ENCODE results near the gene SLC6A1. TPM values are rescaled to one million over a fixed set of nuclear protein-coding genes. Genes with fewer than 3 reads are reported as not detected.
A peak's percentile ranks its signal among the peaks of the same experiment; 100 is the strongest.

Gene SLC6A1
- total RNA-seq, 1 donor: not detected

- H3K36me3 ChIP-seq (ENCODE audit: insufficient read depth, low read length): no peaks in the 10 kb centered on the region
- H3K79me2 ChIP-seq (ENCODE audit: insufficient read depth, low read length): no peaks in the 10 kb centered on the region
- no peak overlapping the region for H3K4me3 ChIP-seq (ENCODE audit: insufficient read depth, low read length)
- no peak overlapping the region for H2AFZ ChIP-seq (ENCODE audit: low read length)
- no peak for DNase-seq (ENCODE audit: insufficient read length, low spot score, missing footprints)
- H3K27ac ChIP-seq (ENCODE audit: low read depth, low read length): no peak overlapping the region
- H3K4me2 ChIP-seq (ENCODE audit: insufficient read depth, low read length): no peak overlapping the region
- peaks cover 31% of the 10 kb centered on the region for H3K27me3 ChIP-seq (ENCODE audit: insufficient read depth, low read length)
- no peaks in the 10 kb centered on the region for H3K9me3 ChIP-seq (ENCODE audit: low read depth, low read length)
- H4K20me1 ChIP-seq (ENCODE audit: insufficient read depth, low read length): no peaks in the 10 kb centered on the region
- peaks cover 6% of the 10 kb centered on the region for H3K4me1 ChIP-seq (ENCODE audit: insufficient read depth, low read length)
- TF ChIP-seq, protein P1, sequence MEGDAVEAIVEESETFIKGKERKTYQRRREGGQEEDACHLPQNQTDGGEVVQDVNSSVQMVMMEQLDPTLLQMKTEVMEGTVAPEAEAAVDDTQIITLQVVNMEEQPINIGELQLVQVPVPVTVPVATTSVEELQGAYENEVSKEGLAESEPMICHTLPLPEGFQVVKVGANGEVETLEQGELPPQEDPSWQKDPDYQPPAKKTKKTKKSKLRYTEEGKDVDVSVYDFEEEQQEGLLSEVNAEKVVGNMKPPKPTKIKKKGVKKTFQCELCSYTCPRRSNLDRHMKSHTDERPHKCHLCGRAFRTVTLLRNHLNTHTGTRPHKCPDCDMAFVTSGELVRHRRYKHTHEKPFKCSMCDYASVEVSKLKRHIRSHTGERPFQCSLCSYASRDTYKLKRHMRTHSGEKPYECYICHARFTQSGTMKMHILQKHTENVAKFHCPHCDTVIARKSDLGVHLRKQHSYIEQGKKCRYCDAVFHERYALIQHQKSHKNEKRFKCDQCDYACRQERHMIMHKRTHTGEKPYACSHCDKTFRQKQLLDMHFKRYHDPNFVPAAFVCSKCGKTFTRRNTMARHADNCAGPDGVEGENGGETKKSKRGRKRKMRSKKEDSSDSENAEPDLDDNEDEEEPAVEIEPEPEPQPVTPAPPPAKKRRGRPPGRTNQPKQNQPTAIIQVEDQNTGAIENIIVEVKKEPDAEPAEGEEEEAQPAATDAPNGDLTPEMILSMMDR (IDR thresholded peaks at IDR 0.05; ENCODE audit: extremely low read depth, low read depth, low read length): no peak
These were observed 16.8 kb upstream of the SLC6A1 start for GRCh38 chr3:10975695-10976234.

DNA sequence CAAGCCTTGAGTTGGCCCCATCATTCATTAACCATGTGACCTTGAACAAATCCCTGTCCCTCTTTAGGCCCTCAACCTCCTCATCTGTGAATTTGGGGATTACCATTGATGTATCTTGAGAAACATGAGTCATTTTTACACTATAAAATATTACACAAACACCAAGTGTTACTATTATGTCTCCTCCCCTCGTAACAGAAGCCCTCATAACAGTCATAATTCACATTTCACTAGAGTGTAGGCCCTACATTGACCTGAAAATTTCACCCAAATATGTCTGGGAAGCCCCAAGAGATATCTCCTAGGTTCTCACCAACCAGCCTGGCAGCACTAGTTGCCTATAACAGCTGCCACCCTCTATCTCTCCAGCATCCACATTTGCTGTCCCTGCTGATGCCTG is 15.8 kb upstream of the SLC6A1 start:
- no peaks in the 10 kb centered on the region for H3K79me2 ChIP-seq (ENCODE audit: insufficient read depth, low read length)
- H3K4me1 ChIP-seq (ENCODE audit: insufficient read depth, low read length): peaks cover 10% of the 10 kb centered on the region
- TF ChIP-seq, protein P1 (IDR thresholded peaks at IDR 0.05; ENCODE audit: extremely low read depth, low read depth, low read length): no peak
- H2AFZ ChIP-seq (ENCODE audit: low read length): no peak overlapping the region
- H3K4me3 ChIP-seq (ENCODE audit: insufficient read depth, low read length): no peak overlapping the region
- no peaks in the 10 kb centered on the region for H3K9me3 ChIP-seq (ENCODE audit: low read depth, low read length)
- no peak overlapping the region for H3K27ac ChIP-seq (ENCODE audit: low read depth, low read length)
- H3K27me3 ChIP-seq (ENCODE audit: insufficient read depth, low read length): peaks cover 22% of the 10 kb centered on the region
- no peaks in the 10 kb centered on the region for H3K36me3 ChIP-seq (ENCODE audit: insufficient read depth, low read length)
- no peak for DNase-seq (ENCODE audit: insufficient read length, low spot score, missing footprints)
- no peak overlapping the region for H3K4me2 ChIP-seq (ENCODE audit: insufficient read depth, low read length)
- H4K20me1 ChIP-seq (ENCODE audit: insufficient read depth, low read length): no peaks in the 10 kb centered on the region

- peak overlapping the region; percentile 54 for H3K4me2 ChIP-seq (ENCODE audit: insufficient read depth, low read length)
- no peaks in the 10 kb centered on the region for H3K9me3 ChIP-seq (ENCODE audit: low read depth, low read length)
- H4K20me1 ChIP-seq (ENCODE audit: insufficient read depth, low read length): no peaks in the 10 kb centered on the region
- TF ChIP-seq, protein P1 (IDR thresholded peaks at IDR 0.05; ENCODE audit: extremely low read depth, low read depth, low read length): no peak
- H3K27me3 ChIP-seq (ENCODE audit: insufficient read depth, low read length): peaks cover 17% of the 10 kb centered on the region
- H3K27ac ChIP-seq (ENCODE audit: low read depth, low read length): peak overlapping the region; percentile 28
- H3K4me1 ChIP-seq (ENCODE audit: insufficient read depth, low read length): peaks cover 22% of the 10 kb centered on the region
- no peaks in the 10 kb centered on the region for H3K36me3 ChIP-seq (ENCODE audit: insufficient read depth, low read length)
- no peaks in the 10 kb centered on the region for H3K79me2 ChIP-seq (ENCODE audit: insufficient read depth, low read length)
- H2AFZ ChIP-seq (ENCODE audit: low read length): no peak overlapping the region
- DNase-seq (ENCODE audit: insufficient read length, low spot score, missing footprints): peak; percentile 76
- H3K4me3 ChIP-seq (ENCODE audit: insufficient read depth, low read length): peak overlapping the region; percentile 15
These were observed 14.5 kb upstream of the SLC6A1 start for GRCh38 chr3:10977892-10978510.

DNA sequence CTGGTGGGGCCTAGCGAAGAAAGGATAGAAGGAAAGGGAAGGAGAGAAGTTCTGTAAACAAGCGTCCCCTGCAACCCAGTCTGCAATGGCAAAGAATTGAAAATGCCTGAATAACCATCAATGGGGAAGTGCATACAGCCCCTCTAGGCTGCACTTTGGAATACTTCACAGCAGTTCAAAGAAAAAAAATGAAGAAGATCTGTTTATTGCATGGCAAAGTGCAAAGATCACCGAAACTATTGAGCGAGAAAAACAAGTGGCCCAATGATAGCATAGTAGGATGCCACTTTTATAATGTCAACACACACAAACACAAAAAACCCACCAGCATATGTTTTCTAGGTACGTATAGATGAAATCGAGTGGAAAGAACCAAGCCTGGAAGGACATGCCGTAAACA is 13.6 kb upstream of the SLC6A1 start:
- Histone ChIP-seq H3K27ac (ENCODE audit: low read depth, low read length) (no peak overlapping the region), H3K4me1 (ENCODE audit: insufficient read depth, low read length) (peaks cover 25% of the 10 kb centered on the region), H3K9me3 (ENCODE audit: low read depth, low read length) (no peaks in the 10 kb centered on the region), H3K36me3 (ENCODE audit: insufficient read depth, low read length) (no peaks in the 10 kb centered on the region), H3K4me2 (ENCODE audit: insufficient read depth, low read length) (no peak overlapping the region), H3K27me3 (ENCODE audit: insufficient read depth, low read length) (peaks cover 11% of the 10 kb centered on the region), H3K4me3 (ENCODE audit: insufficient read depth, low read length) (no peak overlapping the region), H3K79me2 (ENCODE audit: insufficient read depth, low read length) (no peaks in the 10 kb centered on the region), H4K20me1 (ENCODE audit: insufficient read depth, low read length) (no peaks in the 10 kb centered on the region), H2AFZ (ENCODE audit: low read length) (no peak overlapping the region)
- no peak for DNase-seq (ENCODE audit: insufficient read length, low spot score, missing footprints)
- TF ChIP-seq, protein P1 (IDR thresholded peaks at IDR 0.05; ENCODE audit: extremely low read depth, low read depth, low read length): no peak
